Breast epithelium (tissue), 3 donors: ENCODE data around the gene TMEM18.

Source experiments
- CTCF ChIP-seq, 3 donors: fragments of 450-650 bp; IDR thresholded peaks; one replicate each; pipeline ENCODE4 v1.5.1; 2016 to 2017; ENCODE audit warnings: antibody characterized with exemption in 3 of 3, mild to moderate bottlenecking in 3 of 3, moderate library complexity in 3 of 3
- POLR2A ChIP-seq: fragments of 450-650 bp; IDR thresholded peaks from one replicate; pipeline ENCODE4 v1.6.1; 2016; ENCODE audit warnings: antibody characterized with exemption, mild to moderate bottlenecking, moderate library complexity
- POLR2AphosphoS5 ChIP-seq, 3 donors: sonication (generic); formaldehyde crosslinking; IDR thresholded peaks; one replicate each; pipeline ENCODE4 v1.6.1; 2017; ENCODE audit warnings: antibody characterized with exemption in 3 of 3

- no peak for TF ChIP-seq POLR2AphosphoS5 (IDR thresholded peaks at IDR 0.05)
- no peak for TF ChIP-seq CTCF (IDR thresholded peaks at IDR 0.05)
- TF ChIP-seq POLR2A = no peak
Observed at GRCh38 chr2:651951-652373, 25.2 kb downstream of the TMEM18 start.
